Measurements from ENCODE around the gene MACROH2A1.

GRCh38 chr5:135319928-135320606 lies 79.0 kb downstream of the MACROH2A1 start:
- no peak for TF ChIP-seq GABPB1 (CRISPR knock-in tag; IDR thresholded peaks at IDR 0.05)
- no peak for TF ChIP-seq MAX (CRISPR knock-in tag; IDR thresholded peaks at IDR 0.05)
- TF ChIP-seq, protein P1, sequence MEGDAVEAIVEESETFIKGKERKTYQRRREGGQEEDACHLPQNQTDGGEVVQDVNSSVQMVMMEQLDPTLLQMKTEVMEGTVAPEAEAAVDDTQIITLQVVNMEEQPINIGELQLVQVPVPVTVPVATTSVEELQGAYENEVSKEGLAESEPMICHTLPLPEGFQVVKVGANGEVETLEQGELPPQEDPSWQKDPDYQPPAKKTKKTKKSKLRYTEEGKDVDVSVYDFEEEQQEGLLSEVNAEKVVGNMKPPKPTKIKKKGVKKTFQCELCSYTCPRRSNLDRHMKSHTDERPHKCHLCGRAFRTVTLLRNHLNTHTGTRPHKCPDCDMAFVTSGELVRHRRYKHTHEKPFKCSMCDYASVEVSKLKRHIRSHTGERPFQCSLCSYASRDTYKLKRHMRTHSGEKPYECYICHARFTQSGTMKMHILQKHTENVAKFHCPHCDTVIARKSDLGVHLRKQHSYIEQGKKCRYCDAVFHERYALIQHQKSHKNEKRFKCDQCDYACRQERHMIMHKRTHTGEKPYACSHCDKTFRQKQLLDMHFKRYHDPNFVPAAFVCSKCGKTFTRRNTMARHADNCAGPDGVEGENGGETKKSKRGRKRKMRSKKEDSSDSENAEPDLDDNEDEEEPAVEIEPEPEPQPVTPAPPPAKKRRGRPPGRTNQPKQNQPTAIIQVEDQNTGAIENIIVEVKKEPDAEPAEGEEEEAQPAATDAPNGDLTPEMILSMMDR (IDR thresholded peaks at IDR 0.05): no peak
- no peak for TF ChIP-seq FOXJ3 (CRISPR knock-in tag; IDR thresholded peaks at IDR 0.05; ENCODE audit: borderline replicate concordance)
- TF ChIP-seq, protein P2, sequence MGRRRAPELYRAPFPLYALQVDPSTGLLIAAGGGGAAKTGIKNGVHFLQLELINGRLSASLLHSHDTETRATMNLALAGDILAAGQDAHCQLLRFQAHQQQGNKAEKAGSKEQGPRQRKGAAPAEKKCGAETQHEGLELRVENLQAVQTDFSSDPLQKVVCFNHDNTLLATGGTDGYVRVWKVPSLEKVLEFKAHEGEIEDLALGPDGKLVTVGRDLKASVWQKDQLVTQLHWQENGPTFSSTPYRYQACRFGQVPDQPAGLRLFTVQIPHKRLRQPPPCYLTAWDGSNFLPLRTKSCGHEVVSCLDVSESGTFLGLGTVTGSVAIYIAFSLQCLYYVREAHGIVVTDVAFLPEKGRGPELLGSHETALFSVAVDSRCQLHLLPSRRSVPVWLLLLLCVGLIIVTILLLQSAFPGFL (CRISPR knock-in tag; IDR thresholded peaks at IDR 0.05; ENCODE audit: borderline replicate concordance): no peak
